MCF 10A (cell line): ENCODE measurements around the gene ASTN1. TPM values are rescaled to one million over a fixed set of nuclear protein-coding genes. Genes with fewer than 3 reads are reported as not detected.

Source experiments
- BruUV-seq: library from RNA; stranded (reverse); fragments of 400-500 nt; replicated peaks from 2 replicates; lab custom pipeline; 2021; lab: Mats Ljungman, UMichigan
- CTCF ChIA-PET: fragments of 300-600 bp; sonication (Branson Sonifier 250); formaldehyde crosslinking; extraction: SDS; loops from one replicate; lab custom pipeline; 2021; ENCODE audit warnings: antibody characterized with exemption, inconsistent platforms; lab: Yijun Ruan, JAX
- POLR2A ChIA-PET: fragments of 300-600, 350-650 bp; sonication (Branson Sonifier 250); formaldehyde crosslinking; extraction: SDS; loops from one replicate; lab custom pipeline; 2020; ENCODE audit warnings: antibody characterized with exemption, inconsistent platforms; lab: Yijun Ruan, JAX
- DNase-seq: peaks from one replicate; pipeline ENCODE4 v3.0.0-alpha.2; 2018; ENCODE audit not compliant: unreplicated experiment
- H3K27ac Mint-ChIP-seq: one replicate; pipeline ENCODE4 v1.8.0; 2022; ENCODE audit warnings: mild to moderate bottlenecking, low read depth, mixed read lengths; ENCODE audit not compliant: unreplicated experiment
- H3K27me3 Mint-ChIP-seq: one replicate; pipeline ENCODE4 v1.8.0; 2022; ENCODE audit warnings: mixed read lengths; ENCODE audit not compliant: insufficient read depth, unreplicated experiment
- H3K36me3 Mint-ChIP-seq: one replicate; pipeline ENCODE4 v1.8.0; 2022; ENCODE audit warnings: mild to moderate bottlenecking, moderate library complexity, mixed read lengths; ENCODE audit not compliant: insufficient read depth, unreplicated experiment
- H3K4me1 Mint-ChIP-seq: one replicate; pipeline ENCODE4 v1.8.0; 2022; ENCODE audit warnings: mixed read lengths; ENCODE audit not compliant: insufficient read depth, unreplicated experiment
- H3K4me3 Mint-ChIP-seq: one replicate; pipeline ENCODE4 v1.8.0; 2022; ENCODE audit warnings: mild to moderate bottlenecking, moderate library complexity, mixed read lengths; ENCODE audit not compliant: unreplicated experiment
- H3K9me3 Mint-ChIP-seq: one replicate; pipeline ENCODE4 v1.8.0; 2022; ENCODE audit warnings: mixed read lengths; ENCODE audit not compliant: unreplicated experiment
- intact Hi-C: fragments of 100-400 bp; cut with micrococcal nuclease; formaldehyde crosslinking; loops from 2 replicates; pipeline ENCODE4 v1.14.1; 2022
- total RNA-seq: library from RNA; stranded (reverse); gene quantifications from 2 replicates; pipeline ENCODE4 v1.2.3, GENCODE V29; 2022
- TF ChIP-seq, protein P1 (sequence below): fragments of 200-600 bp; IDR thresholded peaks from one replicate; pipeline ENCODE4 v1.8.0; 2022; ENCODE audit warnings: antibody characterized with exemption, mild to moderate bottlenecking; ENCODE audit not compliant: unreplicated experiment

Gene ASTN1
- total RNA-seq, 1 experiment from 2014 or later = not detected

DNA sequence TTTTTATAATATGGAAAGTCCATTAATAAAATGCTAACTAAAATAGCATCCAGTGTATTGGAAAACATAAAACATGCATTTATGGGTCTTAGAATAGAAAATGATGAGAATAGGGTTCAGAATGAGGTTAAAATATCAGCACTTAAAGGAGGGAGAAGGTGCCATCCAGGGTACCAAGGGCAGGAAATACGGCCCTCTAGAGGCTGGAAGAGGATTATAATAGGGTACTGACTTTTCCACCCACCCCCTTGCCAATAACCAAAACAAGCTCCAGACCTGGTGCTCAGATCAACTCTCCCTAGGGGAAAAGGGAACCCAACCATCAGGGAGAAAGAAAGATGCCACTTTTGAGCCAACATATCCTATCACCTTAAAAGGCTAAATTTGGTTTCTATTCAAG is 26.7 kb downstream of the ASTN1 start:
- DNase-seq = no peak
- H3K27ac Mint-ChIP-seq = no peak overlapping the region
- ChIA-PET POLR2A (no interaction called here), CTCF (interaction anchor here (0.7 to 2.5 kb wide), 7 partner anchors 8 to 239 kb away, joined by 3 to 8 read pairs (median 4); no protein-coding TSS in a partner anchor)
- no peaks in the 10 kb centered on the region for H3K9me3 Mint-ChIP-seq
- TF ChIP-seq, protein P1, sequence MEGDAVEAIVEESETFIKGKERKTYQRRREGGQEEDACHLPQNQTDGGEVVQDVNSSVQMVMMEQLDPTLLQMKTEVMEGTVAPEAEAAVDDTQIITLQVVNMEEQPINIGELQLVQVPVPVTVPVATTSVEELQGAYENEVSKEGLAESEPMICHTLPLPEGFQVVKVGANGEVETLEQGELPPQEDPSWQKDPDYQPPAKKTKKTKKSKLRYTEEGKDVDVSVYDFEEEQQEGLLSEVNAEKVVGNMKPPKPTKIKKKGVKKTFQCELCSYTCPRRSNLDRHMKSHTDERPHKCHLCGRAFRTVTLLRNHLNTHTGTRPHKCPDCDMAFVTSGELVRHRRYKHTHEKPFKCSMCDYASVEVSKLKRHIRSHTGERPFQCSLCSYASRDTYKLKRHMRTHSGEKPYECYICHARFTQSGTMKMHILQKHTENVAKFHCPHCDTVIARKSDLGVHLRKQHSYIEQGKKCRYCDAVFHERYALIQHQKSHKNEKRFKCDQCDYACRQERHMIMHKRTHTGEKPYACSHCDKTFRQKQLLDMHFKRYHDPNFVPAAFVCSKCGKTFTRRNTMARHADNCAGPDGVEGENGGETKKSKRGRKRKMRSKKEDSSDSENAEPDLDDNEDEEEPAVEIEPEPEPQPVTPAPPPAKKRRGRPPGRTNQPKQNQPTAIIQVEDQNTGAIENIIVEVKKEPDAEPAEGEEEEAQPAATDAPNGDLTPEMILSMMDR = no peak
- no peaks in the 10 kb centered on the region for H3K36me3 Mint-ChIP-seq
- BruUV-seq = no TSS peak
- H3K4me3 Mint-ChIP-seq = no peak overlapping the region
- H3K4me1 Mint-ChIP-seq = no peaks in the 10 kb centered on the region
- peaks cover 39% of the 10 kb centered on the region for H3K27me3 Mint-ChIP-seq
- intact Hi-C loops = no loop called here

DNA sequence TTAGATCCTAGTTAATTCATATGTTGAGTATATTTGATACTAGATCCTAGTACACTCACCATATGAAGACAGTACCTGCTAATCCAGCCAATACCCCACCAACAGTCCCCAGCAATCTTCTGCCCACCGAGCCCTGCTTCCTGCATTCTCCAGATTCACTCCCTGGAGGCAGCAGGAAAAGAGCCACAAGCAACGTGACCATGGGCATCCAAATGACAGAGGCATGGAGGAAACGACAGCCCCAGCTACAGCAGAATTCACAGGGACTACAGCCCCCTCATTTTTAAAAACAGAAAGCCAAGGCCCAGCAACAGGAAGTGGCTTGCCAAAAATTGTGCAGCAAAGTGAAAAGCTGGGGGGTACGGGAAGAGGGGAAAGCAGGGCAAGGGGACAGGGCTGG is 29.3 kb downstream of the ASTN1 start:
- Mint-ChIP-seq H3K4me1 (no peaks in the 10 kb centered on the region), H3K4me3 (no peak overlapping the region), H3K9me3 (no peaks in the 10 kb centered on the region), H3K27ac (no peak overlapping the region), H3K36me3 (no peaks in the 10 kb centered on the region), H3K27me3 (peaks cover 38% of the 10 kb centered on the region)
- ChIA-PET CTCF (interaction anchor here (0.6 to 1.2 kb wide), 6 partner anchors 15 to 1202 kb away, joined by 3 to 4 read pairs (median 3); no protein-coding TSS in a partner anchor), POLR2A (no interaction called here)
- no peak for DNase-seq
- TF ChIP-seq, protein P1 = no peak
- intact Hi-C loops = no loop called here
- no TSS peak for BruUV-seq

DNA sequence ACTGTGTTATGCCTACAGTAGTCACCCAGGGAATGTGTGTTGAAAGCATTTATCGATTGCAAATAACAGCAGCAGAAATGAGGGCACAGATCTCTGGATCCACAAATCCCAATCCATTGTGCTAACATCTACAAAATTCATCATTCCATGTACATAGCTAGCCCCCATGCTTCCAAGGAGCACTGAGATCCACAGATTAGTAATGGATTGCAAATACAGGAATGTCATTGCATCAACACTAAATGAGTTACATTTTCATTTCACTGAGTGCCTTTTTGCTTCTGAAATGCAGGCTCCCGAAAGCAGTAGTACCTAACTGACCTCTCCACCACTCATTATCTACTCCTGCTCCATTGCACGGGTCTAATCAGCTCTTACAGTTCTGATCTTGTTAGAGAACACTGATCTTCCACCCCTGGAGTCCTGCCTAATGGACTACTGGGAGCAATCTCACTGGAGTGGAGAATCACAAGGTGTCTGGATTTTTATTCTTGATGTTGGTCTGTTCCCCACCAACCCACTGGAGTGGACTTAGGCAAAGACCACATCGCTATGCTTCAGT is 30.5 kb downstream of the ASTN1 start:
- no peaks in the 10 kb centered on the region for H3K9me3 Mint-ChIP-seq
- H3K4me3 Mint-ChIP-seq = no peak overlapping the region
- CTCF ChIA-PET = no interaction called here
- intact Hi-C loops = no loop called here
- DNase-seq = no peak
- peaks cover 37% of the 10 kb centered on the region for H3K27me3 Mint-ChIP-seq
- TF ChIP-seq, protein P1 = no peak
- no peak overlapping the region for H3K27ac Mint-ChIP-seq
- BruUV-seq = no TSS peak
- POLR2A ChIA-PET = no interaction called here
- no peaks in the 10 kb centered on the region for H3K36me3 Mint-ChIP-seq
- no peaks in the 10 kb centered on the region for H3K4me1 Mint-ChIP-seq

DNA sequence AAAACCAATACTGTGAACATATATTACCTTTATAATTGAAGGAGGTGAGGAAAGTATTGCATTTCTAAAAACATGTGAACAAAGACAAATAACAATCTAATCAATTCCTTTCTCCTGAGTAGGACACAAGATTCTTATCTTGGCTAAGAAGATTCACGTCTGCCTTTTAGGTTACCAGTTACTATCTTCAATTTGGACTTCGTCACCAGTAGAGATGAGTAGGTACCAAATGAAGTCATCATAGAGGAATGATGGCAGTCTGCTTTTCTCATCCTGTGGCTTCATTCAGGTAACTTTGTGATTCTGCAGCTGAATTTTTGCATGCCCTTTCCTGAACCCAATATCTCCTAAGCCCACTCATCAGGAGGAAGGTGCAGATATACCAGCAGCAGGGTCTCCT is 32.4 kb downstream of the ASTN1 start:
- Mint-ChIP-seq H3K4me3 (no peak overlapping the region), H3K27ac (no peak overlapping the region), H3K9me3 (no peaks in the 10 kb centered on the region), H3K4me1 (no peaks in the 10 kb centered on the region), H3K27me3 (peaks cover 49% of the 10 kb centered on the region), H3K36me3 (no peaks in the 10 kb centered on the region)
- POLR2A ChIA-PET = no interaction called here
- BruUV-seq = no TSS peak
- intact Hi-C loops = no loop called here
- DNase-seq = no peak
- CTCF ChIA-PET = interaction anchor here (1.1 to 1.6 kb wide), 2 partner anchors 49 to 648 kb away, joined by 3 to 4 read pairs; no protein-coding TSS in a partner anchor
- TF ChIP-seq, protein P1 = no peak
